Effector memory CD4-positive, alpha-beta T cell (primary cell): ENCODE results near the gene ARHGAP26.

ENCODE experiments used
- DNase-seq, 3 donors: peaks; one replicate each; pipeline ENCODE4 v3.0.0-alpha.2; 2020
- H3K27ac ChIP-seq: 2 replicates; pipeline ENCODE4 v1.7.0; 2013; ENCODE audit warnings: mild to moderate bottlenecking, low read length, moderate library complexity; ENCODE audit not compliant: insufficient read depth, poor library complexity, severe bottlenecking
- H3K27me3 ChIP-seq: replicated peaks from 2 replicates; pipeline ENCODE4 v1.7.0; 2013; ENCODE audit warnings: mild to moderate bottlenecking, low read length; ENCODE audit not compliant: insufficient read depth, control insufficient read depth, poor library complexity, severe bottlenecking
- H3K36me3 ChIP-seq: 2 replicates; pipeline ENCODE4 v1.7.0; 2013; ENCODE audit warnings: mild to moderate bottlenecking, low read length, moderate library complexity; ENCODE audit not compliant: control insufficient read depth, insufficient read depth
- H3K4me1 ChIP-seq: 2 replicates; pipeline ENCODE4 v1.7.0; 2013; ENCODE audit warnings: low read length, mild to moderate bottlenecking; ENCODE audit not compliant: control insufficient read depth, insufficient read depth, poor library complexity, severe bottlenecking
- H3K4me3 ChIP-seq: 2 replicates; pipeline ENCODE4 v1.7.0; 2013; ENCODE audit warnings: low read length, low read depth, mild to moderate bottlenecking; ENCODE audit not compliant: insufficient read depth, poor library complexity, severe bottlenecking
- H3K9me3 ChIP-seq: 2 replicates; pipeline ENCODE4 v1.7.0; 2013; ENCODE audit warnings: mild to moderate bottlenecking, low read length, moderate library complexity; ENCODE audit not compliant: control insufficient read depth

ARHGAP26 gene

GRCh38 chr5:143190260-143190810 is 420.2 kb downstream of the ARHGAP26 start:
- Histone ChIP-seq H3K36me3 (no peaks in the 10 kb centered on the region), H3K27ac (no peak overlapping the region), H3K4me1 (no peaks in the 10 kb centered on the region), H3K27me3 (no peaks in the 10 kb centered on the region), H3K9me3 (no peaks in the 10 kb centered on the region), H3K4me3 (no peak overlapping the region)
- no peak for DNase-seq

GRCh38 chr5:143191720-143192119 is 421.5 kb downstream of the ARHGAP26 start:
- Histone ChIP-seq H3K4me1 (no peaks in the 10 kb centered on the region), H3K36me3 (no peaks in the 10 kb centered on the region), H3K27ac (no peak overlapping the region), H3K4me3 (no peak overlapping the region), H3K27me3 (no peaks in the 10 kb centered on the region), H3K9me3 (no peaks in the 10 kb centered on the region)
- no peak for DNase-seq

GRCh38 chr5:143192191-143192900 is 422.2 kb downstream of the ARHGAP26 start:
- no peak overlapping the region for H3K4me3 ChIP-seq
- H3K27ac ChIP-seq = no peak overlapping the region
- no peaks in the 10 kb centered on the region for H3K27me3 ChIP-seq
- DNase-seq = no peak
- no peaks in the 10 kb centered on the region for H3K9me3 ChIP-seq
- H3K36me3 ChIP-seq = no peaks in the 10 kb centered on the region
- no peaks in the 10 kb centered on the region for H3K4me1 ChIP-seq

GRCh38 chr5:143194206-143194605 is 424.0 kb downstream of the ARHGAP26 start:
- Histone ChIP-seq H3K4me3 (no peak overlapping the region), H3K4me1 (no peaks in the 10 kb centered on the region), H3K27ac (no peak overlapping the region), H3K27me3 (no peaks in the 10 kb centered on the region), H3K36me3 (no peaks in the 10 kb centered on the region), H3K9me3 (no peaks in the 10 kb centered on the region)
- no peak for DNase-seq

GRCh38 chr5:143194713-143195112 is 424.5 kb downstream of the ARHGAP26 start:
- no peak for DNase-seq
- no peaks in the 10 kb centered on the region for H3K36me3 ChIP-seq
- no peaks in the 10 kb centered on the region for H3K27me3 ChIP-seq
- no peak overlapping the region for H3K27ac ChIP-seq
- no peaks in the 10 kb centered on the region for H3K9me3 ChIP-seq
- no peaks in the 10 kb centered on the region for H3K4me1 ChIP-seq
- no peak overlapping the region for H3K4me3 ChIP-seq

GRCh38 chr5:143195491-143195890 is 425.3 kb downstream of the ARHGAP26 start:
- Histone ChIP-seq H3K4me1 (no peaks in the 10 kb centered on the region), H3K36me3 (no peaks in the 10 kb centered on the region), H3K4me3 (no peak overlapping the region), H3K9me3 (no peaks in the 10 kb centered on the region), H3K27me3 (no peaks in the 10 kb centered on the region), H3K27ac (no peak overlapping the region)
- no peak for DNase-seq

- no peak overlapping the region for H3K4me3 ChIP-seq
- no peak for DNase-seq
- no peaks in the 10 kb centered on the region for H3K4me1 ChIP-seq
- no peaks in the 10 kb centered on the region for H3K9me3 ChIP-seq
- no peak overlapping the region for H3K27ac ChIP-seq
- H3K36me3 ChIP-seq = no peaks in the 10 kb centered on the region
- H3K27me3 ChIP-seq = no peaks in the 10 kb centered on the region
Measured at GRCh38 chr5:143196601-143197259, 426.6 kb downstream of the ARHGAP26 start.

- Histone ChIP-seq H3K9me3 (no peaks in the 10 kb centered on the region), H3K27ac (no peak overlapping the region), H3K4me3 (no peak overlapping the region), H3K27me3 (no peaks in the 10 kb centered on the region), H3K36me3 (no peaks in the 10 kb centered on the region), H3K4me1 (no peaks in the 10 kb centered on the region)
- DNase-seq = no peak
Measured at GRCh38 chr5:143197260-143197656, 427.1 kb downstream of the ARHGAP26 start.

- H3K36me3 ChIP-seq = no peaks in the 10 kb centered on the region
- no peak overlapping the region for H3K4me3 ChIP-seq
- no peaks in the 10 kb centered on the region for H3K4me1 ChIP-seq
- no peaks in the 10 kb centered on the region for H3K27me3 ChIP-seq
- no peak overlapping the region for H3K27ac ChIP-seq
- no peaks in the 10 kb centered on the region for H3K9me3 ChIP-seq
- DNase-seq = no peak
Measured at GRCh38 chr5:143198332-143198731, 428.2 kb downstream of the ARHGAP26 start.

- DNase-seq = no peak
- Histone ChIP-seq H3K36me3 (no peaks in the 10 kb centered on the region), H3K27ac (no peak overlapping the region), H3K4me1 (no peaks in the 10 kb centered on the region), H3K4me3 (no peak overlapping the region), H3K27me3 (no peaks in the 10 kb centered on the region), H3K9me3 (no peaks in the 10 kb centered on the region)
Measured at GRCh38 chr5:143199161-143199560, 429.0 kb downstream of the ARHGAP26 start.
